ENCODE results near the gene CALD1. TPM values are rescaled to one million over a fixed set of nuclear protein-coding genes. Genes with fewer than 3 reads are reported as not detected.

CALD1 gene
- total RNA-seq, 1 donor from 2014 or later: 237 TPM

DNA sequence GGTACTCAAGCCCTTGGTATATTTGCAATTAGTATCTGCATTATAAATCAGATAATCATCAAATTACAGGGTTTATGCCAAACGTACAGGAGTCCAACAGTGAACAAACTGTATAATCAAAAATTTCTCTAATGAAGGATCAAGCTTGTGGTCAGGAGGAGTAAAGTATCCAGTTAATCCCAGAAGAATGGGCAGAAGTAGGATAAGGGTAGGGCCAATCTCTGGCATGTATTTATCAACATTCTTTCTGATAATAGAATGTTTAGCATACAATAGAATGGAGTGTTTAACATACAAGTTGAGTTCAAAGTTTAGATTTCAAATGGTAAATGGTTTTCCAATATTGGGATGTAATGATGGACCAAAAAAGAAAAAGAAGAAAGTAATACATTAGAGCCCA is 103.0 kb downstream of the CALD1 start:
- intact Hi-C loops (cut with DNase I): no loop called here
- no peak for DNase-seq (ENCODE audit: low spot score)

GRCh38 chr7:134885967-134886352 is 106.5 kb downstream of the CALD1 start:
- intact Hi-C loops (cut with DNase I): no loop called here

DNA sequence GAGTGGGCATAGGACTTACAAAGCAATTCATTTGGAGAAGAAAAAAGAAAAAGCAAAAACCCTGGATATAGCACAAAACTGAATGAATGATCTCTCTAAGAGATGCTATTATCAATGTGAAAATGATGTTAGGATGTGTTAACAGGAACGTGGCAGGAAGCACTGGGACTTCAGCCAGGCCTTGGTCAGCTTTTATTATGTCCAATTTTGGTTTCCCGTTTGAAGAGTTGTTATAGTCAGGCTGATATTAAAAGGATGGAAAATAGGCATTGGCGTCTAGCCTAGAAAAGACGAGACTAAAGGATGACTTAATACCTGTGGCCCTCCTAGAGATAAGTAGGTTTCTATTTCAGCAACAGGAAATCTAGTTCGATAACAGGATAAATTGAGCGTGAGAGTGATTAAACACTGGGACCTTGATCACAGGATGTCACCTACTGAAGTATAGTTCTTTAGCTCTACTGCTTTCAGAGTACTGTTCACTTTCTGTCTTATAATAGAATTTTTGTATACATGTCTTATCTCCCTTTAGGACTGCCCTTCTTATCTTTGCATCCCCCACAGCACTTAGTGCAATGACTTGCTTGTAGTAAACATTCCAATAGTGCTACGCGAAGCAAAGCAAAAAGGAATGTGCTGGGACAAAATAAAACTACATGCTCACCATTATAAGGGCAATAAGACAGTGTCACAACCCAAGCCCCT is 107.1 kb downstream of the CALD1 start:
- intact Hi-C loops (cut with DNase I): no loop called here
- DNase-seq (ENCODE audit: low spot score): no peak

More at GRCh38 chr7:134885967-134886352, 106.5 kb downstream of the CALD1 start:
- no peak for DNase-seq (ENCODE audit: low spot score)

DNA sequence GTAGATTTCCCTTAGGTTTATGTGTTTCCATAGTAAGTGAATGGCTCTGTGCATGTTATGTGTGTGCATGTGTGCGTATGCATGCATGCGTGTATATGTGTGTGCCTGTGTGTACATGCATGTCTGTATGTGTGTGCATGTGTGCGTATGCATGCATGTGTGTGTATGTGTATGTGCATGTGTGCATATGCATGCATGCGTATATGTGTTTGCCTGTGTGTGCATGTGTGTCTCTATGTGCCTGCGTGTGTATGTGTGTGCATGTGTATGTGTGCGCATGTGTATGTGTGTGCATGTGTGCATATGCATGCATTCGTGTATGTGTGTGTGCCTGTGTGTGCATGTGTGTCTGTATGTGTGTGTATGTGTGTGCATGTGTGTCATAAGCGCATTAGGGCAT is 108.1 kb downstream of the CALD1 start:
- no peak for DNase-seq (ENCODE audit: low spot score)
- intact Hi-C loops (cut with DNase I): no loop called here

- intact Hi-C loops (cut with DNase I): no loop called here
- DNase-seq (ENCODE audit: low spot score): no peak
Measured at GRCh38 chr7:134888141-134888740, 108.8 kb downstream of the CALD1 start.

DNA sequence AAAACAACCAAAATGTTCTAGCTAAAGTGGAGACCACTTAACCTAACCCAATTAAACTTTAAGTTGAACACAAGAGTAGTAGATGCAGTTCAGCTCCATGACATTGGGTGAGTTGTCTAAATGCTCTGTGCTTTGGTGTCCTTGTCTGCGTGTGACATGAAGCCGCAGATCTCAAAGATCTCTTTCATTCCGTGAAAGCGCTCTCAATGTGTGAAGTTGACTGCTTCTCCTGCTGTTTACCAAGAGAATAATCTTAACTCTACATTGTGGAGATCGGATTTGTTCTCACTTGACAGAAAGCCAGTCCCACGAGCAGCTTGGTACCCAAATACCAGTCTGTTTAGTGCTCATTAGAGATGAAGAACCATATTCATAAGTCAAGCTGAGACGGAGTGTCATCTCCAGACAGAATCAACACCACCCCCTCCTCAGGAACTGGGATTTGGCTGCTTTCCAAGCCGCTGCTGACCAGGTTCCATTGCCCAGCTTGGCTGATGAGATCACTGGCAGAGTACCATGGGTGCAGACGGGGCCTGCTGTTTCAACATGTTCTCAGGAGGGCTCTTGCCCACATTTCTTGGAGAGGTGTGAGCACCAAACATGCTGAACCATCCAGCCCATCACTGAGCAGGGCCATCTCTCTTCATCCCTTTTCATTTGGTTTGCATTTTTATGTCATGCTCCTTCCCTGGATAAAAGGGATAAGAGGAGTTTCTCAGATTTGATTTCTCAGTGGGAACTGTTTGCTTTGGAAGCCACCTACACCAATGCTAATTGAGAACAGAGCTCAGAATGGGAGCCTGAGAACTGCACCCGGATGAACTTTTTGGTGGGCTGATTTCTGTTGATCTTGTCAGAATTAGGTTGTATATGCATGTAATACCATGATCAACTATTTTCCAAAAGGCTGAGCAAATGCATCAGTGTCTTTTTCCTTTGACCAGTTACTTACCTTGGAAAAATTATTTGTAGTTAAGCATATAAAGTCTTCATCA is 111.1 kb downstream of the CALD1 start:
- intact Hi-C loops (cut with DNase I): loop anchor here (1.0 to 2.0 kb wide), 2 partner anchors 63 to 112 kb away; partner anchors contain the start of gene CALD1
- DNase-seq (ENCODE audit: low spot score): no peak

DNA sequence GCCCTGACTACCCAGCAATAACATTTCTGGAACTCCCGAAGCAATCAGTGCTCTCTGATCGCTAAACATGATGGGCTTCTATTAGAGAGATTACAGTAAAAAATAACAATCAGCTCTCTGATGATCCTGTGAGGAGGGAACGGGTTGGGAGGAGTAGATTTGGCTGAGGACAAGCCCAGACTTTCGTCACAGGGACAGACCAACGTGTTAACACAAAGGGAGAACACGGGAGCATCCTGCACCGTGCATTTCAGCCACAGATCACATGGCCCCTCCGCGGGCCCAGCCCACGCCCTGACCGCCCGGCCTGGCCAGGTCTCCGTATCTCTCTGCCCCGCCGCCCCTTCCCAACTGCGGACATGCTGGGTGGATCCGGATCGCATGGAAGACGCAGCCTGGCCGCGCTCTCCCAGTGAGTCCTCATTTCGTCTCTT is 111.8 kb downstream of the CALD1 start:
- intact Hi-C loops (cut with DNase I): loop anchor here (1.0 to 2.0 kb wide), 2 partner anchors 64 to 112 kb away; partner anchors contain the start of gene CALD1
- DNase-seq (ENCODE audit: low spot score): peak; percentile 92

DNA sequence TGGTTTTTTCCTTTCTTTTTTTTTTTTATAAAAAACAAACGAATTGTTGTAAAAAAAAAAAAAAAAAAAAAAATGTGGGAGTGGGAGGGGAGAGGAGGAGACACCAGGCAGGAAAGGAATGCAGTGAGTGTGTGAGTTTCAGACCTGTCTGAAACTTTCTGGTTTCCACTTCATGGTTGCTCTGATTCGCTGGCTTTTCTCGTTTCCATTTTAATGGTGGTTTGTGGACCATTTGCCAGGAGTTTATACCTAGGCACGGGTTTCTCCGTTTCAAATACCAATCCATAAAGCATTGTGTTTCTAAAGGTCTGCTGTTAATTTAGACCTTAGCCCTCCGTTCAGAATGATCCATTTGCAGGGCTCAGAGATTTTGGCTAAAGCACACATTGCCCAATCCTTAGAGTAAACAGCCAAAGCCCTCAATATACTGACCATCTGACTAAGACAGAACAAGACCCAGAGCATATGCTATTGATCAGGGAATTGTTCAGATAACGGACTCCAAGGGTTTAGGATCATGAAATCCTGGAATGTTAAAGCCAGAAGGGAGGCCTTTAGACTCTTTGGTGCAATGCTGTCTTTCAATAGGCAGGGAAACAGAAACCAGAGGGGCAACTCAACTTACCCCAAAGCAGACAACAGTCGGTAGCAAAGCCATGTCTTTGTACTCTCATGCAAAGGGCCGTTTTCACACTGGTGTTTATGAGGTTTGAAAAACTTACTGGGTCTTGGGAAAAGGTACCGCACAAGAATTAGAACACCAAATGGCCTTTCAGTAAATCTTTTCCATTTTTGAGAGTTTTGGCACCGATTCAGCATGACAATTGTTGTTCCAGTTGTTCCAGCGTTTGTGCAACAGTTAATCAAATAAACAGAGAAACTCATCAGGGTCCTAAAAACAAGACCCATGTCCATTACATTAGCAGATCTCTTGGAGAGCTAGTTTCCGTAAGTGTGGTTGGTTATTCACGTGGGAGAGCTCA is 112.6 kb downstream of the CALD1 start:
- DNase-seq (ENCODE audit: low spot score): no peak
- intact Hi-C loops (cut with DNase I): loop anchor here (1.0 to 2.0 kb wide), 3 partner anchors 41 to 113 kb away; partner anchors contain the start of gene CALD1

GRCh38 chr7:134892963-134893362 is 113.5 kb downstream of the CALD1 start:
- DNase-seq (ENCODE audit: low spot score): no peak
- intact Hi-C loops (cut with DNase I): loop anchor here (2.0 kb wide), 1 partner anchor 40 kb away; no protein-coding TSS in a partner anchor

GRCh38 chr7:134893920-134894319 is 114.5 kb downstream of the CALD1 start:
- intact Hi-C loops (cut with DNase I): loop anchor here (2.0 kb wide), 1 partner anchor 39 kb away; no protein-coding TSS in a partner anchor
- DNase-seq (ENCODE audit: low spot score): no peak

- DNase-seq (ENCODE audit: low spot score): no peak
- intact Hi-C loops (cut with DNase I): no loop called here
Measured at GRCh38 chr7:134894928-134895327, 115.5 kb downstream of the CALD1 start.

DNA sequence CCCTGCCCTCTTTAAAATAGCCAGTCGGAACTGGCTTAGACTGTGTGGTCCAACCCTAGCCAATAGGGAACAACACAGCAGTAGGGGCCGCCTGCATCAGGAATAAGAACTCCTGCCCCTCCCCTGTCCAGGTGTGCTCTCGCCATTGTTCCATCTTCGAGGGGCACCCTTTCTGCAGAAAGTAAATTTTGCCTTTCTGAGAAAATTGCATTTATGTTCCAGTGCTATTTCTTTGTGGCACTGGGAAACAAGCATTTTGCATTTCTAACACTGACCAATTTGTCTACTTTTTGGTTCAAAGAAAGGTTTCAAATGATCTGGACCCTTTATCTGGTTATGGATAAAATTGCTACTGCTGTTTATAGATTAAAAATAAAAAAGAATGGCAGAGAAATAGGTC is 116.6 kb downstream of the CALD1 start:
- DNase-seq (ENCODE audit: low spot score): no peak
- intact Hi-C loops (cut with DNase I): no loop called here

DNA sequence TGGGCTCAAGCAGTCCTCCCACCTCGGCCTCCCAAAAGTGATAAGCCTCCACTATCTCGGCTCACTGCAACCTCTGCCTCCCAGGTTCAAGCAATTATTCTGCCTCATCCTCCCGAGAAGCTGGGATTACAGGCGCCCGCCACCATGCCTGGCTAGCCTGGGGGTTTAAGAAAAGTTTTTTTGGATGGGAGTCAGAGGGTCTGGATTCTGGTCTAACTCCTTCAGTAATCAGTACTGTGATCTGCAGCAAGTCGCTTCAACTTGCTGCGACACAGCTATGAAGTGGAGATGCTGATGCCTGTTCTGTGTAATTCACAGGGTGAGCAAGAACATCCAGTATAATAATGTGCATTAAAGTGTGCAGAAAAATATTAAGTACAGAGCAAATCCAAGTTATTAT is 118.5 kb downstream of the CALD1 start:
- intact Hi-C loops (cut with DNase I): no loop called here

GRCh38 chr7:134899729-134900128 is 120.3 kb downstream of the CALD1 start:
- intact Hi-C loops (cut with DNase I): no loop called here
- DNase-seq (ENCODE audit: low spot score): no peak

More for the DNA sequence above, 118.5 kb downstream of the CALD1 start:
- no peak for DNase-seq (ENCODE audit: low spot score)

- intact Hi-C loops (cut with DNase I): no loop called here
- DNase-seq (ENCODE audit: low spot score): no peak
Measured at GRCh38 chr7:134900166-134900982, 120.9 kb downstream of the CALD1 start.

DNA sequence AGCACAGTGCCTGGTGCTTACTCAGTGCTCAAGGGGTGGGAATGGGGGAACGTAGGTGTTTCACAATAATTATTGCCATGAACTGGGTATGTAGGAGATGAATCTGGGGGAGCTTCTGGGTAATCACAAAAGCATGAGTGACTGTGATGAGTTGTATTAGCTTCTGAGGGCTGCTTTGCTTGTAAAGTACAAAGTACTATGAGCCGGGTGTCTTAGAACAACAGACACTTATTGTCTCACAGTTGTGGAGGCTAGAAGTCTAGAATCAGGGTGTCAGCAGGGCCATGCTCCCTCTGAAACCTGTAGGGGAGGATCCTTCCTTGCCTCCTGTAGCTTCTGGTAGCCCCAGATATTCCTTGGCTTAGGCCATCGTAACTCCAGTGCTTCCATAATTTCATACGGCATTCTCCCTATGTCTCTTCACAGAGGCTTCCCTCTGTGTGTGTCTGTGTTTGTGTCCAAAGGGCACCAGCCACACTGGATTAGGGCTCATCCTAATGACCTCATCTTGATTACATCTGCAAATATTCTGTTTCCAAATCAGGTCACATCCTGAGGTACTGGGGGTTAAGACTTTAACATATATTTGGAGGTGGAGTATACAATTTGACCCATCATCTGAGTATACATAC is 122.1 kb downstream of the CALD1 start:
- intact Hi-C loops (cut with DNase I): no loop called here
- no peak for DNase-seq (ENCODE audit: low spot score)

DNA sequence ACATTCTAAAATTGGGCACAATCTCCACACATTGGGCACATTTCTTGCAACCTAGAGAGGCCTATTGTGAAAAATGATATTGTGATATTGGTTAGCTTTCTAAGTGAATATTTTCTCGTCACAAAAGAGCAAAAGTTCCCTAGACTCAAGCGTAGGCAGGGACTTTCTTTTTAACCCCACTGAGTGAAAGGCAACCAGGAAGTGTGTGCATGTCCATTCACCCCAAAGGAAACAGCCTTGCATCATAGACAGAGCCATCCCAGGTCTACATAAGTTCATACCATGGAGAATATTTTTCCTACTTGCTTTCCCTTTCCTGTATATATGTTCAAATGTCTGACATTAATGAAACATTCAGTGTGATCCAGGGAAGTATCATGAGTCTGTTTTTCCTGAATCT is 122.6 kb downstream of the CALD1 start:
- no peak for DNase-seq (ENCODE audit: low spot score)
- intact Hi-C loops (cut with DNase I): no loop called here

Data from cardiac septum (tissue), 1 donor.